Activated CD8-positive, alpha-beta memory T cell treated with anti-CD3 and anti-CD28 coated beads, Interleukin-2, amount 50 U/mL, for 24 hours (primary cell): ENCODE data around the gene GOLGA8S.
"Not testable (repeated sequence)": the region's sequence is repeated elsewhere in the genome, so short reads cannot be mapped to it uniquely, and the experiment has no call there.

Experiments used
- DNase-seq: peaks from one replicate; pipeline ENCODE4 v3.0.0-alpha.2; 2020; ENCODE audit errors: extremely low read depth

GOLGA8S gene

GRCh38 chr15:23354448-23354847 is at the start of gene GOLGA8S:
GOLGA8S (plus strand) TSS chr15:23354748; CDS start chr15:23354810, 62 bp downstream.
- DNase-seq = not testable (repeated sequence)

GRCh38 chr15:23304805-23305204 is 49.7 kb upstream of the GOLGA8S start:
- DNase-seq = not testable (repeated sequence)

GRCh38 chr15:23305921-23306320 is 48.6 kb upstream of the GOLGA8S start:
- not testable (repeated sequence) for DNase-seq

GRCh38 chr15:23311233-23311632 is 43.3 kb upstream of the GOLGA8S start:
- DNase-seq = not testable (repeated sequence)

GRCh38 chr15:23334096-23334495 is 20.5 kb upstream of the GOLGA8S start, which contains the start of gene GOLGA6L26:
GOLGA6L26 (minus strand) TSS chr15:23334196; CDS start chr15:23334135, 61 bp downstream.
- not testable (repeated sequence) for DNase-seq

GRCh38 chr15:23362622-23363021 is 8.1 kb downstream of the GOLGA8S start:
- DNase-seq = not testable (repeated sequence)

- not testable (repeated sequence) for DNase-seq
Measured at GRCh38 chr15:23364261-23364660, 9.7 kb downstream of the GOLGA8S start.

GRCh38 chr15:23370578-23370977 is 16.0 kb downstream of the GOLGA8S start:
- no peak for DNase-seq

GRCh38 chr15:23371134-23371533 is 16.6 kb downstream of the GOLGA8S start:
- DNase-seq = not testable (repeated sequence)

GRCh38 chr15:23371868-23372267 is 17.3 kb downstream of the GOLGA8S start:
- DNase-seq = not testable (repeated sequence)

- no peak for DNase-seq
Measured at GRCh38 chr15:23372284-23372683, 17.7 kb downstream of the GOLGA8S start.

GRCh38 chr15:23372891-23373600 is 18.5 kb downstream of the GOLGA8S start:
- not testable (repeated sequence) for DNase-seq

GRCh38 chr15:23374226-23374625 is 19.7 kb downstream of the GOLGA8S start:
- DNase-seq = not testable (repeated sequence)

- not testable (repeated sequence) for DNase-seq
Measured at GRCh38 chr15:23378946-23379345, 24.4 kb downstream of the GOLGA8S start.

- DNase-seq = not testable (repeated sequence)
Measured at GRCh38 chr15:23380700-23381099, 26.2 kb downstream of the GOLGA8S start.

GRCh38 chr15:23381192-23381591 is 26.6 kb downstream of the GOLGA8S start:
- not testable (repeated sequence) for DNase-seq

- no peak for DNase-seq
Measured at GRCh38 chr15:23384371-23384770, 29.8 kb downstream of the GOLGA8S start.

- DNase-seq = no peak
Measured at GRCh38 chr15:23385886-23386430, 31.4 kb downstream of the GOLGA8S start.

- no peak for DNase-seq
Measured at GRCh38 chr15:23387621-23388190, 33.2 kb downstream of the GOLGA8S start.

GRCh38 chr15:23395030-23395692 is 40.6 kb downstream of the GOLGA8S start:
- DNase-seq = no peak

GRCh38 chr15:23395832-23396231 is 41.3 kb downstream of the GOLGA8S start:
- DNase-seq = no peak

GRCh38 chr15:23397779-23398178 is 43.2 kb downstream of the GOLGA8S start:
- no peak for DNase-seq
